Activated CD8-positive, alpha-beta T cell treated with anti-CD3 and anti-CD28 coated beads, Interleukin-2, amount 10 ng/mL, durations not matched to agents 7 days and 5 days (primary cell): Measurements from ENCODE around the gene CEP83. TPM values are rescaled to one million over a fixed set of nuclear protein-coding genes. Genes with fewer than 3 reads are reported as not detected.

Experiments
- ATAC-seq: fragments of 150-1000 bp; cut with Tn5 transposase; one replicate; pipeline ENCODE4 v1.10.0; 2021; ENCODE audit warnings: moderate library complexity
- CTCF ChIA-PET: fragments of 350-600 bp; sonication (Branson Sonifier 250); formaldehyde crosslinking; loops from one replicate; lab custom pipeline; 2021; ENCODE audit warnings: antibody characterized with exemption; lab: Charles Lee
- POLR2A ChIA-PET: fragments of 350-600 bp; sonication (Branson Sonifier 250); formaldehyde crosslinking; loops from one replicate; lab custom pipeline; 2021; ENCODE audit warnings: antibody characterized with exemption; lab: Charles Lee
- DNase-seq: peaks from one replicate; pipeline ENCODE4 v3.0.0-alpha.2; 2020
- H3K27ac Mint-ChIP-seq: one replicate; pipeline ENCODE4 v1.8.0; 2021; ENCODE audit warnings: mild to moderate bottlenecking, mixed read lengths
- H3K27me3 Mint-ChIP-seq: one replicate; pipeline ENCODE4 v1.8.0; 2021; ENCODE audit warnings: low read depth, mixed read lengths
- H3K36me3 Mint-ChIP-seq: one replicate; pipeline ENCODE4 v1.8.0; 2021; ENCODE audit warnings: low read depth, mixed read lengths
- H3K4me1 Mint-ChIP-seq: one replicate; pipeline ENCODE4 v1.8.0; 2021; ENCODE audit warnings: low read depth, mixed read lengths
- H3K4me3 Mint-ChIP-seq: one replicate; pipeline ENCODE4 v1.8.0; 2021; ENCODE audit warnings: mild to moderate bottlenecking, mixed read lengths
- H3K9me3 Mint-ChIP-seq: one replicate; pipeline ENCODE4 v1.8.0; 2022; ENCODE audit warnings: mixed read lengths; ENCODE audit not compliant: insufficient read depth
- total RNA-seq, 2 experiments: library from RNA; stranded (reverse); gene quantifications; one replicate each; pipeline ENCODE4 v1.2.3, GENCODE V29; 2021

CEP83 gene
- total RNA-seq, 2 experiments from 2014 or later, result 23.4 to 23.9 TPM

- ATAC-seq (no peak), DNase-seq (no peak)
- peaks cover 67% of the 10 kb centered on the region for H3K4me1 Mint-ChIP-seq
- H3K4me3 Mint-ChIP-seq, result peak overlapping the region; percentile 83
- peak overlapping the region; percentile 95 for H3K27ac Mint-ChIP-seq
- H3K36me3 Mint-ChIP-seq, result peaks cover 73% of the 10 kb centered on the region
- ChIA-PET POLR2A (interaction anchor here (0.8 kb wide), 1 partner anchor 98 kb away, joined by 3 read pairs; no protein-coding TSS in a partner anchor), CTCF (interaction anchor here (0.9 kb wide), 1 partner anchor 170 kb away, joined by 3 read pairs; no protein-coding TSS in a partner anchor)
- H3K27me3 Mint-ChIP-seq, result no peaks in the 10 kb centered on the region
- no peaks in the 10 kb centered on the region for H3K9me3 Mint-ChIP-seq
Observed at GRCh38 chr12:94263905-94264561, 195.6 kb downstream of the CEP83 start.

- H3K36me3 Mint-ChIP-seq, result peaks cover 67% of the 10 kb centered on the region
- ATAC-seq, result peak; percentile 66
Observed at GRCh38 chr12:94263011-94263811, 196.5 kb downstream of the CEP83 start.

GRCh38 chr12:94262228-94263010 is 197.2 kb downstream of the CEP83 start:
- H3K4me3 Mint-ChIP-seq, result peak overlapping the region; percentile 83
- peak; percentile 90 for ATAC-seq
- POLR2A ChIA-PET, result interaction anchor here (0.6 to 2.6 kb wide), 13 partner anchors 10 to 211 kb away, joined by 3 to 18 read pairs (median 4); partner anchors contain the start of gene PLXNC1

More at GRCh38 chr12:94263011-94263811, 196.5 kb downstream of the CEP83 start:
- DNase-seq, result peak; percentile 73
- POLR2A ChIA-PET, result interaction anchor here (0.7 to 2.6 kb wide), 10 partner anchors 14 to 123 kb away, joined by 3 to 18 read pairs (median 4); partner anchors contain the start of gene PLXNC1
- peak overlapping the region; percentile 83 for H3K4me3 Mint-ChIP-seq
- peaks cover 65% of the 10 kb centered on the region for H3K4me1 Mint-ChIP-seq
- peak overlapping the region; percentile 95 for H3K27ac Mint-ChIP-seq
- no peaks in the 10 kb centered on the region for H3K27me3 Mint-ChIP-seq
- H3K9me3 Mint-ChIP-seq, result no peaks in the 10 kb centered on the region
- CTCF ChIA-PET, result interaction anchor here (0.7 to 2.7 kb wide), 11 partner anchors 9 to 171 kb away, joined by 3 to 11 read pairs (median 3); partner anchors contain the start of gene PLXNC1

GRCh38 chr12:94261786-94262185 is 197.9 kb downstream of the CEP83 start:
- no peak for DNase-seq
- H3K4me3 Mint-ChIP-seq, result peak overlapping the region; percentile 83
- ChIA-PET POLR2A (interaction anchor here (0.7 to 2.6 kb wide), 8 partner anchors 9 to 197 kb away, joined by 3 to 18 read pairs (median 4); partner anchors contain the start of gene PLXNC1), CTCF (interaction anchor here (0.6 to 2.7 kb wide), 4 partner anchors 50 to 160 kb away, joined by 3 to 11 read pairs (median 3); partner anchors contain the start of gene PLXNC1)
- H3K4me1 Mint-ChIP-seq, result peaks cover 52% of the 10 kb centered on the region
- no peak for ATAC-seq
- no peaks in the 10 kb centered on the region for H3K9me3 Mint-ChIP-seq
- no peaks in the 10 kb centered on the region for H3K27me3 Mint-ChIP-seq
- peaks cover 62% of the 10 kb centered on the region for H3K36me3 Mint-ChIP-seq
- peak overlapping the region; percentile 95 for H3K27ac Mint-ChIP-seq

More at GRCh38 chr12:94262228-94263010, 197.2 kb downstream of the CEP83 start:
- CTCF ChIA-PET, result interaction anchor here (0.7 to 2.7 kb wide), 10 partner anchors 8 to 160 kb away, joined by 3 to 11 read pairs (median 4); partner anchors contain the start of gene PLXNC1
- Mint-ChIP-seq H3K9me3 (no peaks in the 10 kb centered on the region), H3K27me3 (no peaks in the 10 kb centered on the region), H3K4me1 (peaks cover 58% of the 10 kb centered on the region), H3K36me3 (peaks cover 60% of the 10 kb centered on the region), H3K27ac (peak overlapping the region; percentile 95)
- DNase-seq, result peak; percentile 81

- ATAC-seq, result no peak
- H3K9me3 Mint-ChIP-seq, result no peaks in the 10 kb centered on the region
- peaks cover 62% of the 10 kb centered on the region for H3K36me3 Mint-ChIP-seq
- ChIA-PET POLR2A (interaction anchor here (2.6 kb wide), 1 partner anchor 53 kb away, joined by 18 read pairs; no protein-coding TSS in a partner anchor), CTCF (interaction anchor here (1.0 to 2.7 kb wide), 2 partner anchors 87 to 112 kb away, joined by 3 to 11 read pairs; partner anchors contain the start of gene PLXNC1)
- no peaks in the 10 kb centered on the region for H3K27me3 Mint-ChIP-seq
- peaks cover 48% of the 10 kb centered on the region for H3K4me1 Mint-ChIP-seq
- H3K27ac Mint-ChIP-seq, result no peak overlapping the region
- DNase-seq, result no peak
- no peak overlapping the region for H3K4me3 Mint-ChIP-seq
Observed at GRCh38 chr12:94261119-94261518, 198.5 kb downstream of the CEP83 start.

- Mint-ChIP-seq H3K4me3 (no peak overlapping the region), H3K36me3 (peaks cover 62% of the 10 kb centered on the region), H3K27ac (no peak overlapping the region), H3K27me3 (no peaks in the 10 kb centered on the region), H3K4me1 (peaks cover 44% of the 10 kb centered on the region), H3K9me3 (no peaks in the 10 kb centered on the region)
- ATAC-seq, result no peak
- no peak for DNase-seq
- ChIA-PET CTCF (interaction anchor here (1.0 kb wide), 1 partner anchor 86 kb away, joined by 3 read pairs; no protein-coding TSS in a partner anchor), POLR2A (no interaction called here)
Observed at GRCh38 chr12:94260717-94261116, 198.9 kb downstream of the CEP83 start.

GRCh38 chr12:94260017-94260416 is 199.7 kb downstream of the CEP83 start:
- H3K4me1 Mint-ChIP-seq, result peaks cover 39% of the 10 kb centered on the region
- no peak for ATAC-seq
- H3K4me3 Mint-ChIP-seq, result no peak overlapping the region
- no peaks in the 10 kb centered on the region for H3K9me3 Mint-ChIP-seq
- POLR2A ChIA-PET, result no interaction called here
- H3K36me3 Mint-ChIP-seq, result peaks cover 62% of the 10 kb centered on the region
- H3K27me3 Mint-ChIP-seq, result no peaks in the 10 kb centered on the region
- no peak for DNase-seq
- H3K27ac Mint-ChIP-seq, result no peak overlapping the region
- CTCF ChIA-PET, result no interaction called here

- POLR2A ChIA-PET, result no interaction called here
- no peak for ATAC-seq
- H3K4me3 Mint-ChIP-seq, result no peak overlapping the region
Observed at GRCh38 chr12:94258593-94258992, 201.1 kb downstream of the CEP83 start.

More at GRCh38 chr12:94258593-94258992, 201.1 kb downstream of the CEP83 start:
- no peaks in the 10 kb centered on the region for H3K9me3 Mint-ChIP-seq
- H3K27me3 Mint-ChIP-seq, result no peaks in the 10 kb centered on the region
- peaks cover 29% of the 10 kb centered on the region for H3K4me1 Mint-ChIP-seq
- no peak for DNase-seq
- no peak overlapping the region for H3K27ac Mint-ChIP-seq
- H3K36me3 Mint-ChIP-seq, result peaks cover 59% of the 10 kb centered on the region
- CTCF ChIA-PET, result no interaction called here

Other genes with a start within 250 kb of the CEP83 start
- gene TMCC3, start 190.7 kb upstream of the CEP83 start, total RNA-seq, result under 1 TPM; 0.18 to 0.60 TPM